ENCODE results near the gene PDIA5.

The PDIA5 gene

DNA sequence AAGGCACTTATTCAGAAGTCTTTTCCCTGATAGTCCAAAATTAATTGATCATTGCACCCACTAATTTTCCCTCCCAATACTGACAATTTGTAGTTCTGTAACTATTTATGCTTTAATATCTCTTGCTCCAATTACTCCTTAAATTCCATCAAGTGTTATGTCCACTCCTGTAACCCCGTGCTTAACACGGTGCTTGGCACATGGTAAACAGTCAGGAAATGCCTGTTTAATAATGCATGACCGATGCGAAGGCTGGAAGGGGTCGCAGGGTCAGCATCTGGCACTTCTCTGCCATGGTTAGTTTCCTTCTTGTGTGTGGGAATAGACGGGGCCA lies 134.4 kb downstream of the PDIA5 start:
- TF ChIP-seq, protein P1, sequence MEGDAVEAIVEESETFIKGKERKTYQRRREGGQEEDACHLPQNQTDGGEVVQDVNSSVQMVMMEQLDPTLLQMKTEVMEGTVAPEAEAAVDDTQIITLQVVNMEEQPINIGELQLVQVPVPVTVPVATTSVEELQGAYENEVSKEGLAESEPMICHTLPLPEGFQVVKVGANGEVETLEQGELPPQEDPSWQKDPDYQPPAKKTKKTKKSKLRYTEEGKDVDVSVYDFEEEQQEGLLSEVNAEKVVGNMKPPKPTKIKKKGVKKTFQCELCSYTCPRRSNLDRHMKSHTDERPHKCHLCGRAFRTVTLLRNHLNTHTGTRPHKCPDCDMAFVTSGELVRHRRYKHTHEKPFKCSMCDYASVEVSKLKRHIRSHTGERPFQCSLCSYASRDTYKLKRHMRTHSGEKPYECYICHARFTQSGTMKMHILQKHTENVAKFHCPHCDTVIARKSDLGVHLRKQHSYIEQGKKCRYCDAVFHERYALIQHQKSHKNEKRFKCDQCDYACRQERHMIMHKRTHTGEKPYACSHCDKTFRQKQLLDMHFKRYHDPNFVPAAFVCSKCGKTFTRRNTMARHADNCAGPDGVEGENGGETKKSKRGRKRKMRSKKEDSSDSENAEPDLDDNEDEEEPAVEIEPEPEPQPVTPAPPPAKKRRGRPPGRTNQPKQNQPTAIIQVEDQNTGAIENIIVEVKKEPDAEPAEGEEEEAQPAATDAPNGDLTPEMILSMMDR (IDR thresholded peaks at IDR 0.05; ENCODE audit: insufficient read depth, low read depth, low read length, missing control alignments), result no peak
- no peak for DNase-seq (ENCODE audit: low read depth)
- peak overlapping the region; percentile 89 for H3K4me3 ChIP-seq (ENCODE audit: low read length)

DNA sequence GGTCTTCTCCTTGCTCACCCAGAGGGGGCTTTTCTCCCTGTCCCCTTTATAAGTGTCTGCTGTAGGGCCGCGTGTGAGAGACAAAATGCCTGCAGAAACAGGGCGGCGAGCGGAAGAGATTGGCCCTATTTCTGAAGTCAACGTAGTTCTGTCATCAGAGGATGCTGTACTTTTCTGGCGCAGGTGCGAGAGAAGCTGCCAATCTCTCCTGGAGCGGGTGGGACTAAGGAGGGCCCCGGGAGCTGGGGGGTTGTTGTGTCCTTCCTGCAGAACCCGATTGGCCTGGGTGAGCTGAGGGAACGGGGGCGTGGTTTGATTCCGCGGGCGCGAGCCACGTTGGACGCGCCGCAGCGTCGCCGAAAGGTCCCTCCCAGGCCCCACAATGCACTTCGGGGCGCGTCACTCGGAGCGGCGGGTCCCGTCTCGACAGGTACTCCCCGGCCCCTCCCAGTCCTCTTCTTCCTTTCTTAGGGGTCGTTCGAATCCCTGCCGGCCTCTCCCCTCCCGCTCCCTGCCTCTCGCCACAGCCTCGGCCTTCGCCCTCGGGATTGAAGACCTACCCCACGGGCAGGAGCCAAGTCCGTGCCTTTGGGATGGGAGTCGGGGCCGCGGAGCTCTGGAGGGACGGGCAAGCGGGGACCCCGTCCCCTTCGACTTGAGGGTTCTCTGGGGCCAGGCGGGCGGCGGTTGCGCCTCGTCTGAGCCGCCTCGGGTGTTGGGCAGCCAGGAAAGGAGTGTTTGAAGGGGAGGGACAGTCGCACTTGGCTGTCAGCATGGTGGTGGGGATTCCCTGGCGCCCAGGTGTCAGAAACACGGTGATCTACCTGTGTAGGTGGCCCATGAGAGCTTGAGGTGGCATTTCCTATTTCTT lies 135.0 kb downstream of the PDIA5 start, which contains the start of gene SEC22A:
Gene SEC22A (plus strand): TSS at position 387 of the 871 bp plus-strand sequence. CDS start 7,275 bp downstream, outside the sequence.
- peak; percentile 98 for DNase-seq (ENCODE audit: low read depth)
- TF ChIP-seq, protein P1 (IDR thresholded peaks at IDR 0.05; ENCODE audit: insufficient read depth, low read depth, low read length, missing control alignments), result no peak
- H3K4me3 ChIP-seq (ENCODE audit: low read length), result peak within 1 kb of the TSS; percentile 89

DNA sequence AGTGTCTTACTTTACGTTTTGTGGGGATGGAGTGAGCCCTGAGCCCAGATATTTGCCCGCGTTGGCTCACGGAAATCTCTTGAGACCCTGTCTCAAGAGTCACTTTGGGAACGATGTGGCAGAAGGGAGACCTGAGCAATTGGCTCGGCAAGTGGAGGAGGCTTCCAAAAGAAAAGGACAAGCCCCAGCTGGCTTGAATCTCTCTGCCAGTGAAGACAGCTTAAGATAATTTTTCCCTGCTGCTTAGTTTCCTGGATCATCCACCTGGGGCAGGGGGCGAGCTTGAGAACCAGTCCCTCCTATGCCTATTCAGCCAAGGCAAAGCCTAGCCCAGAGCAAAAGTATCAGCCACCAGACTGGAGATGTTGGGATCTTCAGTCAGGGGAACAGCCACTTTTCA lies 135.6 kb downstream of the PDIA5 start:
- TF ChIP-seq, protein P1 (IDR thresholded peaks at IDR 0.05; ENCODE audit: insufficient read depth, low read depth, low read length, missing control alignments), result no peak
- peak; percentile 16 for DNase-seq (ENCODE audit: low read depth)
- peak overlapping the region; percentile 89 for H3K4me3 ChIP-seq (ENCODE audit: low read length)

All from epithelial cell of esophagus (primary cell).